Thoracic aorta (tissue), 2 donors: ENCODE data around the gene OPTC. TPM values are rescaled to one million over a fixed set of nuclear protein-coding genes. Genes with fewer than 3 reads are reported as not detected.
"Not testable (repeated sequence)": the region's sequence is repeated elsewhere in the genome, so short reads cannot be mapped to it uniquely, and the experiment has no call there.

Experiments
- ATAC-seq: fragments of 150-250 bp; one replicate; pipeline ENCODE4 v1.8.0; 2017; ENCODE audit warnings: low read depth; ENCODE audit not compliant: insufficient number of reproducible peaks, low FRiP score
- DNase-seq: peaks from one replicate; pipeline ENCODE4 v3.0.0-alpha.2; 2020; ENCODE audit warnings: low spot score
- H3K27ac ChIP-seq, 2 donors: fragments of 200-600 bp; sonication (generic); 1 replicate in 1 of 2; 2 replicates in 1 of 2; pipeline ENCODE4 v1.5.1; 2016; ENCODE audit warnings: mild to moderate bottlenecking in 2 of 2, moderate library complexity in 2 of 2
- H3K27me3 ChIP-seq: fragments of 200-600 bp; sonication (generic); replicated peaks from 2 replicates; pipeline ENCODE4 v1.6.0; 2016; ENCODE audit warnings: mild to moderate bottlenecking; ENCODE audit not compliant: insufficient read depth
- H3K36me3 ChIP-seq: fragments of 200-600 bp; sonication (generic); one replicate; pipeline ENCODE4 v1.5.1; 2016
- H3K4me1 ChIP-seq, 2 donors: fragments of 200-600 bp; sonication (generic); 1 replicate in 1 of 2; 2 replicates in 1 of 2; pipeline versions ENCODE4 v1.5.1 to v1.6.0; 2016; ENCODE audit warnings: low read depth in 2 of 2, mild to moderate bottlenecking in 1 of 2; ENCODE audit not compliant: control insufficient read depth in 1 of 2
- H3K4me3 ChIP-seq: fragments of 200-600 bp; sonication (generic); 2 replicates; pipeline ENCODE4 v1.5.1; 2016; ENCODE audit warnings: mild to moderate bottlenecking
- H3K9me3 ChIP-seq: fragments of 200-600 bp; sonication (generic); 2 replicates; pipeline ENCODE4 v1.5.1; 2016
- total RNA-seq, 2 donors: library from RNA; depleted of rRNA; stranded (reverse); fragments of >200 nt; gene quantifications; one replicate each; pipeline versions ENCODE4 v1.1.0 to v1.2.3, GENCODE V29; 2016
- TF ChIP-seq, protein P1 (sequence below): fragments of 200-600 bp; sonication (generic); IDR thresholded peaks from one replicate; pipeline ENCODE4 v1.5.1; 2019; ENCODE audit warnings: antibody characterized with exemption

The OPTC gene
- total RNA-seq, 2 donors from 2014 or later: not detected

DNA sequence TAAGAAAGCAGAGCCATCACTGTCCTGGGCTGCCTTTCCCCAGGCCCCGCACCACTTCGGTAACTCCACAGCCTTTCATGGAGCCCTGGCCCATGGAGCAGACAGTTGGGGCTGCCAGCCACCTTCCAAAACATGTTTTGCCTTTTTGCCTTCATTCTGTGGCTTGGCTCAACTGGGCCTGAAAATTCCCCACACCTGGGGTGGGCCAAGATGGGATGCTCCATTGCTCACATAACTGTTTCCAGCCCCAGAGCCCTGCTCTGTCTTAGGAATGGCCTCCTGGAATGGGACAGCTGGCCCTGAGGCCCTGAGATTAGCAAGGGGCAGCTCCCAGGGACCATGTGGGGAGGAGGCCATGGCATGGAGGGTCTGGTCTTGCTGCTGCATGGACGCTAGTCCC is 29.2 kb upstream of the OPTC start:
- peaks cover 53 to 75% of the 10 kb centered on the region in 2 donors for H3K4me1 ChIP-seq
- H3K27ac ChIP-seq: peak overlapping the region; percentile 92
- ATAC-seq (no peak), DNase-seq (no peak)
- TF ChIP-seq, protein P1, sequence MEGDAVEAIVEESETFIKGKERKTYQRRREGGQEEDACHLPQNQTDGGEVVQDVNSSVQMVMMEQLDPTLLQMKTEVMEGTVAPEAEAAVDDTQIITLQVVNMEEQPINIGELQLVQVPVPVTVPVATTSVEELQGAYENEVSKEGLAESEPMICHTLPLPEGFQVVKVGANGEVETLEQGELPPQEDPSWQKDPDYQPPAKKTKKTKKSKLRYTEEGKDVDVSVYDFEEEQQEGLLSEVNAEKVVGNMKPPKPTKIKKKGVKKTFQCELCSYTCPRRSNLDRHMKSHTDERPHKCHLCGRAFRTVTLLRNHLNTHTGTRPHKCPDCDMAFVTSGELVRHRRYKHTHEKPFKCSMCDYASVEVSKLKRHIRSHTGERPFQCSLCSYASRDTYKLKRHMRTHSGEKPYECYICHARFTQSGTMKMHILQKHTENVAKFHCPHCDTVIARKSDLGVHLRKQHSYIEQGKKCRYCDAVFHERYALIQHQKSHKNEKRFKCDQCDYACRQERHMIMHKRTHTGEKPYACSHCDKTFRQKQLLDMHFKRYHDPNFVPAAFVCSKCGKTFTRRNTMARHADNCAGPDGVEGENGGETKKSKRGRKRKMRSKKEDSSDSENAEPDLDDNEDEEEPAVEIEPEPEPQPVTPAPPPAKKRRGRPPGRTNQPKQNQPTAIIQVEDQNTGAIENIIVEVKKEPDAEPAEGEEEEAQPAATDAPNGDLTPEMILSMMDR: no peak
- no peak overlapping the region for H3K4me3 ChIP-seq
- no peaks in the 10 kb centered on the region for H3K36me3 ChIP-seq
- no peaks in the 10 kb centered on the region for H3K9me3 ChIP-seq
- no peaks in the 10 kb centered on the region for H3K27me3 ChIP-seq

DNA sequence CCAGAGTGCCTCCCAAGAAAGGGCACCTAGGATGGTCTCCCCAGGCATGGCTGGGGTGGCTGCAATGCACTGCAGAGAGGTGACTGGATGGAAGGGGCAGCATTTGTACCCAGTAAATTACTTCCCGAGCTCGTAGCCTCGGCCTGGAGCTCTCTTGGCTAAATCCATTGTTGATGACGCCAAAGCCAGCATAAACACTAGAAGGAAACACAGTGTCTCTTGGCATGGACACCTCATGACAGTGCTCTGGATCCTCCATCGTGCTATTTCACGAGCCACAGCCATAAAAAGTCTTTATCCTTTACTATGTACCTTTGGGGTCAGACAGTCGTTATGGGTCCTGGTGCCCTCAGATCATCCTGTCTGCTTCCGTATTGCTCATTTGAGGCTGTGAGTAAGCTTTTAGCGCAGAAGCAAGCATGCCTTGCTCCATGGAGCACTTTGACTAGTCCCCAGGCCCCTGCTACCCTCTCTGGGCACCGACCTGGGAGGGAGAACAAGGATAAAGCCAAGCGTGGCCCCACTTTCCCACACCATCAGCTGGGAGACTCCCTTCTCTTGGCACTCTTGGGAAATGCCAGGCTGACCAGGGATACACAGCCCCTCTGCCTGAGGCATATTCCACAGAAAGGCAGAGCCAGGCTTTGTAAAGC is 28.7 kb upstream of the OPTC start:
- no peak overlapping the region for H3K4me3 ChIP-seq
- H3K27me3 ChIP-seq: no peaks in the 10 kb centered on the region
- peaks cover 53 to 75% of the 10 kb centered on the region in 2 donors for H3K4me1 ChIP-seq
- H3K9me3 ChIP-seq: no peaks in the 10 kb centered on the region
- H3K27ac ChIP-seq: peak overlapping the region; percentile 92
- TF ChIP-seq, protein P1: no peak
- no peak for DNase-seq
- no peak for ATAC-seq
- no peaks in the 10 kb centered on the region for H3K36me3 ChIP-seq

DNA sequence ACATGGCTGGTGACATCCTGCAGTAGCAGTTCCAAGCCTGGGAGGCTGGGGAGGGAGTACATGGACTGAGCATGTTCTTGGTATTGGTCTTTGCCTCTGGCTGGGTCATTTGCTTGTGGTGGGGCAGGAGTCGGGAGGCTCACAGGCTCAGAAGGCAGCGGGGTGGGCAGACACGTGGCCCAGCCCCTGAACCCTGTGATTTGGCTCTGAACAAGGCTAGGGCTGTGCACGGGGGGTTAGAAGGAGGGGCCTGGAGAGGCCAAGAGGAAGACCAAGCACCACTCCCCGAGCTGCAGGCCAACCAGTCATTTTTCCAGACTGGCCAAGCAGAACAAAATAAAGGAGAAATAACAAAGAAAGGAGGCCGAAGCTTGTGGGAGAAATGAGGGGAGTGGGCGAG is 28.0 kb upstream of the OPTC start:
- ATAC-seq (no peak), DNase-seq (no peak)
- TF ChIP-seq, protein P1: peak; percentile 28

DNA sequence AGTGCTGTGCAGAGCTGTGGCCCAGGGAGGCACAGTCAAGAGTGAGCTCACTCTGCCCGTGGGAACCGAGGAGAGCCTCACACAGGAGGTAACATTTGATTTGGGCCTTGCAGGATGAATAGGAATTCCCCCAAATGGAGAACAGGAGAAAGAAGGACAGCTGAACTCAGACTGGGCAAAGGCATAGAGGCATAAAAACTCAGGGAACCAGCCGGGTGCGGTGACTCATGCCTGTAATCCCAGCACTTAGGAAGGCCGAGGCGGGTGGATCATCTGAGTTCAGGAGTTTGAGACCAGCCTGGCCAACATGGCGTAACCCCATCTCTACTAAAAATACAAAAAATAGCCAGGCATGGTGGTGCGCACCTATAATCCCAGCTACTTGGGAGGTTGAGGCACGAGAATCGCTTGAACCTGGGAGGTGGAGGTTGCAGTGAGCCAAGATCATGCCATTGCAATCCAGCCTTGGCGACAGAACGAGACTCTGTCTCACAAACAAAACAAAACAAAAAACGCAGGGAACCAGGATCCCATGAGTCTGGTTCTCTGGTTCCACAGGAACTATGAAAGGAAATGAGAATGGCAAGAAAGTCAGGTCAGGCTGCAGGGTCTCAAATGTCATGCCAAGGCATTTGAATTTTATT is 26.9 kb upstream of the OPTC start:
- Histone ChIP-seq H3K4me3 (peak overlapping the region; percentile 13), H3K4me1 (peaks cover 53 to 73% of the 10 kb centered on the region in 2 donors), H3K27ac (peak overlapping the region; percentile 92)
- DNase-seq, H3K36me3 ChIP-seq, H3K27me3 ChIP-seq, H3K9me3 ChIP-seq: not testable (repeated sequence)
- ATAC-seq: peak; percentile 41

More for the DNA sequence above, 28.0 kb upstream of the OPTC start:
- no peaks in the 10 kb centered on the region for H3K36me3 ChIP-seq
- no peaks in the 10 kb centered on the region for H3K9me3 ChIP-seq
- H3K27ac ChIP-seq: peak overlapping the region; percentile 92
- peaks cover 53 to 75% of the 10 kb centered on the region in 2 donors for H3K4me1 ChIP-seq
- H3K4me3 ChIP-seq: no peak overlapping the region
- H3K27me3 ChIP-seq: no peaks in the 10 kb centered on the region

DNA sequence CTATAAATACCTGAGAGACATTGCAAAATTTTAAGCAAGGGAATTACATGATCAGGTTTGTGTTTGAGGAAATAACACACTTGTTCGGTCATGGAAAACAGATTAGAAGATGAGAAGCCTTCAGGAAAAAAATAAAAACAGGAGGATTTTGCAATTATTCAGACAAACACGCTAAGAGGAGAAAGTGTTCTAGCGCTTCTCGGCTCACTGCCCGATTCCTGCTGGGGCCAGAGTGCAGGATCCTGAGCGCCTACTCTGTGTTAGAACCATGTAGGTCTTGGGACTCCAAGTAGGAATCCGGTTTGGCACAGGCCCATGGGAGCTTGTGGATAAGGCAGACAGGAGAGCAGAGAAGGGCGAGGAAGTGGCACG is 26.4 kb upstream of the OPTC start:
- peaks cover 50 to 68% of the 10 kb centered on the region in 2 donors for H3K4me1 ChIP-seq
- peak; percentile 67 for DNase-seq
- no peaks in the 10 kb centered on the region for H3K9me3 ChIP-seq
- H3K36me3 ChIP-seq: no peaks in the 10 kb centered on the region
- no peaks in the 10 kb centered on the region for H3K27me3 ChIP-seq
- peak overlapping the region; percentile 37 for H3K4me3 ChIP-seq
- peak; percentile 17 for ATAC-seq
- peak overlapping the region; percentile 92 for H3K27ac ChIP-seq
- TF ChIP-seq, protein P1: no peak
